H9 (cell line): ENCODE data around the gene SPAG17. TPM values are rescaled to one million over a fixed set of nuclear protein-coding genes. Genes with fewer than 3 reads are reported as not detected.

Experiments
- DNase-seq: peaks from one replicate; pipeline ENCODE4 v3.0.0-alpha.2; 2017
- H2AFZ ChIP-seq: one replicate; pipeline ENCODE4 v1.6.1; 2013; ENCODE audit warnings: mild to moderate bottlenecking, low read length, control low read depth, moderate library complexity
- H2AK5ac ChIP-seq: 2 replicates; pipeline ENCODE4 v1.6.1; 2013; ENCODE audit warnings: low read length, control low read depth, mixed read lengths; ENCODE audit not compliant: insufficient read length
- H2BK120ac ChIP-seq: one replicate; pipeline ENCODE4 v1.6.1; 2013; ENCODE audit warnings: low read depth, mild to moderate bottlenecking, low read length, control low read depth, inconsistent platforms; ENCODE audit not compliant: poor library complexity, severe bottlenecking
- H2BK12ac ChIP-seq: 2 replicates; pipeline ENCODE4 v1.6.1; 2013; ENCODE audit warnings: low read length, control low read depth, mixed read lengths, low read depth; ENCODE audit not compliant: insufficient read length
- H2BK15ac ChIP-seq: 2 replicates; pipeline ENCODE4 v1.6.1; 2013; ENCODE audit warnings: low read depth, low read length, control low read depth
- H2BK20ac ChIP-seq: one replicate; pipeline ENCODE4 v1.6.1; 2013; ENCODE audit warnings: low read depth, mild to moderate bottlenecking, low read length, control low read depth, inconsistent platforms; ENCODE audit not compliant: poor library complexity, severe bottlenecking
- H2BK5ac ChIP-seq: 2 replicates; pipeline ENCODE4 v1.6.1; 2013; ENCODE audit warnings: low read length, control low read depth, mixed read lengths; ENCODE audit not compliant: insufficient read length
- H3K14ac ChIP-seq: 2 replicates; pipeline ENCODE4 v1.6.1; 2013; ENCODE audit warnings: low read length, control low read depth; ENCODE audit not compliant: insufficient read depth
- H3K18ac ChIP-seq: 2 replicates; pipeline ENCODE4 v1.6.1; 2013; ENCODE audit warnings: low read depth, mild to moderate bottlenecking, mixed read lengths, low read length, control low read depth; ENCODE audit not compliant: insufficient read length
- H3K23ac ChIP-seq: 2 replicates; pipeline ENCODE4 v1.6.1; 2013; ENCODE audit warnings: low read length, control low read depth, mixed read lengths, low read depth; ENCODE audit not compliant: insufficient read length
- H3K23me2 ChIP-seq: 2 replicates; pipeline ENCODE4 v1.6.1; 2013; ENCODE audit warnings: low read depth, mild to moderate bottlenecking, mixed read lengths, low read length, control low read depth; ENCODE audit not compliant: insufficient read length, poor library complexity, severe bottlenecking
- H3K27ac ChIP-seq: 2 replicates; pipeline ENCODE4 v1.5.1; 2013; ENCODE audit warnings: low read length, control low read depth, mixed read lengths, low read depth; ENCODE audit not compliant: insufficient read length
- H3K27me3 ChIP-seq: 2 replicates; pipeline ENCODE4 v1.6.1; 2013; ENCODE audit warnings: low read length, control low read depth, inconsistent platforms; ENCODE audit not compliant: insufficient read depth
- H3K4ac ChIP-seq: 2 replicates; pipeline ENCODE4 v1.6.1; 2013; ENCODE audit warnings: low read depth, mild to moderate bottlenecking, control low read depth, inconsistent platforms, low read length, moderate library complexity
- H3K4me1 ChIP-seq: 2 replicates; pipeline ENCODE4 v1.6.1; 2013; ENCODE audit warnings: low read length, control low read depth, inconsistent platforms; ENCODE audit not compliant: insufficient read depth
- H3K4me2 ChIP-seq: 2 replicates; pipeline ENCODE4 v1.6.1; 2013; ENCODE audit warnings: low read length, control low read depth, mixed read lengths; ENCODE audit not compliant: insufficient read length, insufficient read depth
- H3K56ac ChIP-seq: 2 replicates; pipeline ENCODE4 v1.6.1; 2013; ENCODE audit warnings: low read depth, mild to moderate bottlenecking, mixed read lengths, low read length, control low read depth; ENCODE audit not compliant: insufficient read length
- H3K79me1 ChIP-seq: 2 replicates; pipeline ENCODE4 v1.6.1; 2013; ENCODE audit warnings: low read depth, mild to moderate bottlenecking, moderate library complexity, low read length, control low read depth, inconsistent platforms; ENCODE audit not compliant: insufficient read depth, poor library complexity, severe bottlenecking
- H3K79me2 ChIP-seq: 2 replicates; pipeline ENCODE4 v1.6.1; 2013; ENCODE audit warnings: low read length, control low read depth, inconsistent platforms; ENCODE audit not compliant: insufficient read depth
- H3K9ac ChIP-seq: 2 replicates; pipeline ENCODE4 v1.6.1; 2013; ENCODE audit warnings: low read length, control low read depth, mixed read lengths; ENCODE audit not compliant: insufficient read length; ENCODE audit errors: extremely low read depth
- H3K9me3 ChIP-seq: one replicate; pipeline ENCODE4 v1.6.1; 2013; ENCODE audit warnings: low read depth, low read length, inconsistent platforms; ENCODE audit not compliant: control insufficient read depth
- H3T11ph ChIP-seq: one replicate; pipeline ENCODE4 v1.6.1; 2013; ENCODE audit warnings: mild to moderate bottlenecking, low read length, control low read depth, inconsistent platforms
- H4K20me1 ChIP-seq: one replicate; pipeline ENCODE4 v1.6.1; 2013; ENCODE audit not compliant: control insufficient read depth, insufficient read length, insufficient read depth
- H4K5ac ChIP-seq: 2 replicates; pipeline ENCODE4 v1.6.1; 2013; ENCODE audit warnings: low read depth, mild to moderate bottlenecking, mixed read lengths, low read length, control low read depth; ENCODE audit not compliant: insufficient read length
- H4K8ac ChIP-seq: replicated peaks from 2 replicates; pipeline ENCODE4 v1.6.1; 2013; ENCODE audit warnings: low read length, control low read depth, mixed read lengths, low read depth; ENCODE audit not compliant: insufficient read length
- H4K91ac ChIP-seq: 2 replicates; pipeline ENCODE4 v1.6.1; 2013; ENCODE audit warnings: low read depth, mild to moderate bottlenecking, moderate library complexity, mixed read lengths, low read length, control low read depth; ENCODE audit not compliant: insufficient read length
- H3K27ac Mint-ChIP-seq, 3 experiments: 2 replicates in 2 of 3; 3 replicates in 1 of 3; pipeline ENCODE4 v1.8.0; 2020 to 2021; ENCODE audit warnings: mixed read lengths in 3 of 3, mild to moderate bottlenecking in 1 of 3, moderate library complexity in 1 of 3
- H3K27me3 Mint-ChIP-seq: 2 replicates; pipeline ENCODE4 v1.8.0; 2021; ENCODE audit warnings: low read depth, mild to moderate bottlenecking, moderate library complexity, mixed read lengths
- H3K36me3 Mint-ChIP-seq, 3 experiments: 2 replicates in 2 of 3; 3 replicates in 1 of 3; pipeline ENCODE4 v1.8.0; 2020 to 2021; ENCODE audit warnings: low read depth in 3 of 3, mixed read lengths in 3 of 3; ENCODE audit not compliant: insufficient read depth in 1 of 3
- H3K4me1 Mint-ChIP-seq, 2 experiments: 2 replicates each; pipeline ENCODE4 v1.8.0; 2020; ENCODE audit warnings: mixed read lengths in 2 of 2
- H3K4me3 Mint-ChIP-seq, 2 experiments: 2 replicates in 1 of 2; 3 replicates in 1 of 2; pipeline ENCODE4 v1.8.0; 2020 to 2021; ENCODE audit warnings: mild to moderate bottlenecking in 2 of 2, mixed read lengths in 2 of 2, moderate library complexity in 1 of 2
- H3K9me3 Mint-ChIP-seq, 2 experiments: 2 replicates in 1 of 2; 3 replicates in 1 of 2; pipeline ENCODE4 v1.8.0; 2020; ENCODE audit warnings: mild to moderate bottlenecking in 2 of 2, mixed read lengths in 2 of 2, moderate library complexity in 1 of 2
- whole genome bisulfite sequencing: extraction: QIAGEN DNeasy Blood & Tissue Kit; methylation state at CpG from one replicate; pipeline ENCODE4 v1.1.7; 2013; ENCODE audit warnings: missing lambda C conversion rate, low lambda C conversion rate, mixed read lengths; ENCODE audit not compliant: insufficient read length; ENCODE audit errors: extremely low coverage; 5-methylcytosine and 5-hydroxymethylcytosine counted together
- total RNA-seq: library from RNA; stranded (reverse); gene quantifications from 2 replicates; pipeline ENCODE4 v1.2.1, GENCODE V29; 2021
- TF ChIP-seq, protein P1 (sequence below): fragments of 200-600 bp; sonication (generic); conservative IDR thresholded peaks from 3 replicates; pipeline ENCODE4 v1.8.0; 2021; ENCODE audit warnings: antibody characterized with exemption, mild to moderate bottlenecking

SPAG17 gene
- total RNA-seq, 1 experiment from 2014 or later, result 0.37 TPM

GRCh38 chr1:118104951-118105350, 80.1 kb downstream of the SPAG17 start:
- Histone ChIP-seq H3K79me1 (no peaks in the 10 kb centered on the region), H3K27me3 (no peaks in the 10 kb centered on the region), H4K91ac (no peak overlapping the region), H2BK15ac (no peak overlapping the region), H2AFZ (no peak overlapping the region), H3K18ac (no peak overlapping the region), H2BK12ac (no peak overlapping the region), H2BK20ac (no peak overlapping the region), H2BK5ac (no peak overlapping the region), H3K56ac (no peak overlapping the region), H4K20me1 (no peaks in the 10 kb centered on the region), H3K14ac (no peak overlapping the region), H3K9ac (no peak overlapping the region), H3K23me2 (no peaks in the 10 kb centered on the region), H3K23ac (no peak overlapping the region), H2BK120ac (no peak overlapping the region), H3K9me3 (no peaks in the 10 kb centered on the region), H4K5ac (no peak overlapping the region), H3K4me2 (no peak overlapping the region), H3K79me2 (no peaks in the 10 kb centered on the region), H3T11ph (no peak overlapping the region), H3K4me1 (no peaks in the 10 kb centered on the region; the same call in 1 of the 2 replicates), H3K4ac (no peak overlapping the region), H2AK5ac (no peak overlapping the region), H3K27ac (no peak overlapping the region), H4K8ac (no peak overlapping the region)
- H3K27ac Mint-ChIP-seq, result no peak overlapping the region
- TF ChIP-seq, protein P1, sequence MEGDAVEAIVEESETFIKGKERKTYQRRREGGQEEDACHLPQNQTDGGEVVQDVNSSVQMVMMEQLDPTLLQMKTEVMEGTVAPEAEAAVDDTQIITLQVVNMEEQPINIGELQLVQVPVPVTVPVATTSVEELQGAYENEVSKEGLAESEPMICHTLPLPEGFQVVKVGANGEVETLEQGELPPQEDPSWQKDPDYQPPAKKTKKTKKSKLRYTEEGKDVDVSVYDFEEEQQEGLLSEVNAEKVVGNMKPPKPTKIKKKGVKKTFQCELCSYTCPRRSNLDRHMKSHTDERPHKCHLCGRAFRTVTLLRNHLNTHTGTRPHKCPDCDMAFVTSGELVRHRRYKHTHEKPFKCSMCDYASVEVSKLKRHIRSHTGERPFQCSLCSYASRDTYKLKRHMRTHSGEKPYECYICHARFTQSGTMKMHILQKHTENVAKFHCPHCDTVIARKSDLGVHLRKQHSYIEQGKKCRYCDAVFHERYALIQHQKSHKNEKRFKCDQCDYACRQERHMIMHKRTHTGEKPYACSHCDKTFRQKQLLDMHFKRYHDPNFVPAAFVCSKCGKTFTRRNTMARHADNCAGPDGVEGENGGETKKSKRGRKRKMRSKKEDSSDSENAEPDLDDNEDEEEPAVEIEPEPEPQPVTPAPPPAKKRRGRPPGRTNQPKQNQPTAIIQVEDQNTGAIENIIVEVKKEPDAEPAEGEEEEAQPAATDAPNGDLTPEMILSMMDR, result no peak
- no peak overlapping the region for H3K4me3 Mint-ChIP-seq
- no peaks in the 10 kb centered on the region for H3K36me3 Mint-ChIP-seq
- H3K9me3 Mint-ChIP-seq, result no peaks in the 10 kb centered on the region
- no CpG with 5 or more reads among the region's 3 CpGs for WGBS
- no peak for DNase-seq
- H3K27me3 Mint-ChIP-seq, result no peaks in the 10 kb centered on the region
- H3K4me1 Mint-ChIP-seq, result peaks cover 3 to 6% of the 10 kb centered on the region in 2 experiments; a peak in 3 of 4 replicates
